Fibroblast of upper back skin (primary cell): Measurements from ENCODE around the gene CHST9.
"Not testable (repeated sequence)": the region's sequence is repeated elsewhere in the genome, so short reads cannot be mapped to it uniquely, and the experiment has no call there.

Experiments
- DNase-seq: peaks from one replicate; pipeline ENCODE4 v3.0.0-alpha.2; 2013

The CHST9 gene, protein sequence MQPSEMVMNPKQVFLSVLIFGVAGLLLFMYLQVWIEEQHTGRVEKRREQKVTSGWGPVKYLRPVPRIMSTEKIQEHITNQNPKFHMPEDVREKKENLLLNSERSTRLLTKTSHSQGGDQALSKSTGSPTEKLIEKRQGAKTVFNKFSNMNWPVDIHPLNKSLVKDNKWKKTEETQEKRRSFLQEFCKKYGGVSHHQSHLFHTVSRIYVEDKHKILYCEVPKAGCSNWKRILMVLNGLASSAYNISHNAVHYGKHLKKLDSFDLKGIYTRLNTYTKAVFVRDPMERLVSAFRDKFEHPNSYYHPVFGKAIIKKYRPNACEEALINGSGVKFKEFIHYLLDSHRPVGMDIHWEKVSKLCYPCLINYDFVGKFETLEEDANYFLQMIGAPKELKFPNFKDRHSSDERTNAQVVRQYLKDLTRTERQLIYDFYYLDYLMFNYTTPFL

DNA sequence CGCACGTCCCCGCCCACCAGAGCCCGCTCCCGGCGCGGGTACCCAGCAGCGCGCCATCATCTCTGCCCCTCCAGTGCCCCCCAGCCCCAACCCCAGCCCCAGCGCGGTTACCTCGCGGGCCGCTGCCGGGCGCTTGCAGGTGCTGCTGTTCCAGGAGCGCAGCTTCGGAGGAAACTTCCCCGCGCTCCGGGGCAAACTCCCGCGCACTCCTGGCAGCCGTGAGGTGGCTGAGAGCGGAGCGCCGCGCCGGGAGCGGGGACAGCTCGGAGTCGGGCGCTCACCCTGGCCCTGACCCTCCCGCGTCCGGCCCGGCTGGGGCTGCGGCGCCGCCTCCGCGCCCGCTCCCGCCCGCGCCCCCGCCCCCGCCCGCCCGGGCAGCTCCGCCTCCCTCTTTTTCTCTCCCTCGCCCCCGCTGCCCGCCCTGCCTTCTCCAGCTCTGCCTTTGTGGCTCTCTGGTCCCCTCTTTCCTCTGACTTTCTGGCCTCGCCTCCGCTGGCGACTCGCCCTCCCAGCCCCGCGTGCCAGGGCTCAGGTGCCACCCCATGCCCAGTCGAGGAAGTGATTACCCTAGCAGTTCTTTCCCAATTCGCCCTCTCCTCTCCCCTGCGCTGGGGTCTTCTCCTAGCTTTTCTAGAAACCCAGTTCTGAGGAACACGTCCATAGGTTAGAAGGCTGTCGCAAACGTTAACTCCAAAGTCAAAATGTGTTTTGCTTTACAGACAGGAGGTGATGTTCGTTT lies at the start of gene CHST9:
Gene CHST9, minus strand, starts transcription at position 284 of the 739 bp plus-strand sequence. CDS start 42,499 bp downstream, outside the sequence.
- DNase-seq: no peak

DNA sequence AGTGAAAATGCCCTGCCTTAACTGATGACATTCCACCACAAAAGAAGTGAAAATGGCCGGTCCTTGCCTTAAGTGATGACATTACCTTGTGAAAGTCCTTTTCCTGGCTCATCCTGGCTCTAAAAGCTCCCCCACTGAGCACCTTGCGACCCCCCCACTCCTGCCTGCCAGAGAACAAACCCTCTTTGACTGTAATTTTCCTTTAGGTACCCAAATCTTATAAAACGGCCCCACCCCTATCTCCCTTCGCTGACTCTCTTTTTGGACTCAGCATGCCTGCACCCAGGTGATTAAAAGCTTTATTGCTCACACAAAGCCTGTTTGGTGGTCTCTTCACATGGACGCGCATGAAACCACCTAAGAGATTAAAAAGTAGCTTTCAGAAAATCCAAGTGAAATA lies 47.2 kb upstream of the CHST9 start:
- DNase-seq: not testable (repeated sequence)

DNA sequence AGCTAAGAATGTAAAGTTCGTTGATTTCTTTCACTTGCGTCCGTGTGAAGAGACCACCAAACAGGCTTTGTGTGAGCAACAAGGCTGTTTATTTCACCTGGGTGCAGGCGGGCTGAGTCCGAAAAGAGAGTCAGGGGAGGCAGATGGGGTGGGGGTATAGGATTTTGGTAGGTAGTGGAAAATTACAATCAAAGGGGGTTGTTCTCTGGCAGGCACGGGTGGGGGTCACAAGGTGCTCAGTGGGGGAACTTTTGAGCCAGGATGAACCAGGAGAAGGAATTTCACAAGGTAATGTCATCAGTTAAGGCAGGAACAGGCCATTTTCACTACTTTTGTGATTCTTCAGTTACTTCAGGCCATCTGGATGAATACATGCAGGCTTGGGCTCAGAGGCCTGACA lies 46.6 kb upstream of the CHST9 start:
- DNase-seq: not testable (repeated sequence)

DNA sequence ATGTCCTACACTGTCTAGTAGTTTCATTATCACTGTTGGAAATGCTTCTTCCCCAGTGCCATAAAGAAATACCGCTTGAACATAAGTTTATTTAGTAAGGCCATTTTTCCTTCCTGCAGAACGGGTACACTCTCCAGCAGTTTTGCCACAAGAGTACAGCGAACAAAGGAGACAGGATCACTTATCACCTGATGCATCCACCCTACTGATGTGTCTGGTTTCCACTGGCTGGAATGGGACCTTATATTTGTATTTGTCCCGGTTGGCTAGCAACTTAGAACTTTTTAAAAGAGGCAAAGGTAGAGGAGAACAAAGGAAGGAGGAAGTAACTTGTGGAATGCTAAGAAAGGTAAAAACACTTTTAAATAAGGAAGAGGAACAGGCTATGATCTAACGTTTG lies 46.1 kb upstream of the CHST9 start:
- not testable (repeated sequence) for DNase-seq

DNA sequence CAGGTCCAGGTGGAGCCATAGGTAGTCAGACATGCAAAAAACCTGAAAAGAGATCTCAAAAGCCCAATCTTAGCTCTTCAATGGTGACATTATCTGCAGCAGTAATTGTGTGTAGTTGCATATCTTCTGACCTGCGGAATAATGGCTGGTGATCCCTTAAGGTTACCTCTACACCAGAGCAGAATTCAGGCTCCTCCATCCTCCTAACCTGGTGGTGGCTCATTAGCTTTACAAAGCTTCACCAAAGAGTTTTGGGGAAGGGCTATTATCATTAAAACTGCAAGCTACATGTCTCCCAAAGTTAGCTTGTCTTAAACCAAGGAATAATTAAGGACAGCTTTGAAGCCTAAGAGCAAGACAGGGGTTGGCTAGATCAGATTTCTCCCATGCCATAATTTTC lies 42.6 kb upstream of the CHST9 start:
- DNase-seq: no peak

DNA sequence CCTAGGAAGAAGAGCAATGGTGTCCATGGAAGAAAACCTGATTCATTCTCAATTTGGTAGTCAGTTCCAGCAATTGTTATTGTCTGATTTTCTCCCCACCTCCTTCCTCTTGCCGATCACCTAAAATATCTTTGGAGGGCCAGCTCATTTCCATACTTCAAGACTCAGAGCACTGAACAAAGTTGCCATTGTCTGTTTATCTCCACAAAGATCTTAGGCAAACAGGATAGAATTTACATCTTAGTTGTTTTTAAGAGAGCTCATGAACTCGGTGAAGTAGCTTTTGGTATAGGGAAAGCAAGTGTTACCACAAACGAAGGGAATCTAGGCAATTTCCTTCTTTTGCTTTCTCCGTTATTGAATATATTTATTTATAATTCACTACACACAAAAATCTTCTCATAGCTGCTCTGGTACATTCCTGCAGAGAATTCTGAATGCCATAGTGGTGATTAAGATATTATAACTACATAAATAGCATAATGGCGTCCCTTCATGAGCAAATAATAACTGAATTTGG lies 41.5 kb upstream of the CHST9 start:
- DNase-seq: no peak

DNA sequence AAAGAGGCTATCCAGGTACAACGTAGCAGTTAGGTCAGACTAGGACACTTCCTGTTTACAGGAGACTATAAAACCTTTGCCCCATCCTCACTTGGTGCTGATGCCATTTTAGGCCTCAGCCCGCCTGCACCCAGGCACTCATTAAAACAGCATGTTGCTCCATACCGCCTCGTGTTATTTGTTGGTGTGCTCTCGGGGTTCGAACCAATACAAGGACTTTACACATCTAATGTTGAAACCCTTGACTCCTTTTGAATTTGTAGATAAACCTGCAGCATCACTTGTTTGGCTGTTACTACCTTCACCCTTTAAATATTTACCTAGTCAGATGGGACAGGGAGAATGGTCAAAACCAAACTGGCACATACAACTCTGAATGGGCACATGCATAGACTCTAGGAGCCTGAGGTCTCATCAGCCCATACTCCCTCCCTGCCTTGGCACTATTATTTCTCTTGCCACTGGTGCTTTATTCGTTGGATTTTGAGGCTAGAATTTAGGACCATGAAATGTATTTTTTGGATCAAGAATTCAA lies 40.9 kb upstream of the CHST9 start:
- DNase-seq: no peak

DNA sequence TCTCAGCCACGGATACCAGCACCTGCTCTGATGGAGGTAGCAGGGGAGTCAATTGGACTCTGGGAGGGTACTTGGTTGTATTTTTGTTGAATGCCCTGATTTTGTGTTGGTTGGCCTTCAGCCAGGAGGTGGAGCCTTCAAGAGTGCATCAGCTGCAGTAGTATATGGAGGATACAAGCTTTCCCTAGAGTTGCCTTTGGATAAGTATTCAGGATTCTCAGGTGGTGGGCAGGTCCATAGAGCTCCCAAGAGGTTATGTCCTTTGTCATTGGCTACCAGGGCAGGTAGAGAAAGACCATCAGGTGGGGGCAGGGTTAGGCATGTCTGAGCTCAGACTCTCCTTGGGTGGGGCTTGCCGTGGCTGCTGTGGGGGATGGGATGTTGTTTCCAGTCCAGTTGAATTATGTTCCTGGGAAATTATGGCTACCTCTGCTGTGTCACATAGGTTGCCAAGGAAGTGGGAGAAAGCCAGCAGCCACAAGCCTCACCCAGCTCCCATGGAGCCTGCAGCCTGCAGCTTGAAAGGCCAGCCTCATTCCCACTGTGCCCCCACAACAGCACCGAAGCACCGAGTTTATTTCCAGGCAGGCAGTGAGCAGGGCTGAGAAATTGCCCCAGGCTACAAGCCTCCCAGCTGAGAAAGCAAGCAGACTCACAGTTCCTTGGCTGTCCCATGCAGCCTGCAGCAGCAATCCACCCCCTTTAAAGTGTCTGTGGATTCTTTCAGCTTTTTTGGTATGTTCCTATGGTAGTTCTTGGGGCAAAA lies 38.6 kb upstream of the CHST9 start:
- DNase-seq: no peak

DNA sequence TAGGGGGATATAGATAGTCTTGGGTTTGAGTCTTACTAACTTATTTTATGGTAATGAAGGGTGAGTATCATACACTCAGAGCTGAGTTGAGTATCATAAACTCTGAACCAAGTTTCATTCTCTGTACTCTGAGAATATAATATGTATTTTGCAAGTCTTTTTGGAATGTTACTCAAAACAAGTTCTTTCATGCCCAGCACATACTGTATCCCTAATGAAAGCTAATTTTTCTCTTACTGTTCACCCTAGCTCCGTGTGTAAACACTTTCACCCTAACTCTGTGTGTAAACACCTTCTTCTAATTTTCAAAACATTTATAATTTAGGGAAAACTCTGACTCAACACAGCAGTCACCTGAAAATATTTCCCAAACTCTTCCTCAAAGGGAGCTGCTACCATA lies 29.7 kb upstream of the CHST9 start:
- DNase-seq: no peak

DNA sequence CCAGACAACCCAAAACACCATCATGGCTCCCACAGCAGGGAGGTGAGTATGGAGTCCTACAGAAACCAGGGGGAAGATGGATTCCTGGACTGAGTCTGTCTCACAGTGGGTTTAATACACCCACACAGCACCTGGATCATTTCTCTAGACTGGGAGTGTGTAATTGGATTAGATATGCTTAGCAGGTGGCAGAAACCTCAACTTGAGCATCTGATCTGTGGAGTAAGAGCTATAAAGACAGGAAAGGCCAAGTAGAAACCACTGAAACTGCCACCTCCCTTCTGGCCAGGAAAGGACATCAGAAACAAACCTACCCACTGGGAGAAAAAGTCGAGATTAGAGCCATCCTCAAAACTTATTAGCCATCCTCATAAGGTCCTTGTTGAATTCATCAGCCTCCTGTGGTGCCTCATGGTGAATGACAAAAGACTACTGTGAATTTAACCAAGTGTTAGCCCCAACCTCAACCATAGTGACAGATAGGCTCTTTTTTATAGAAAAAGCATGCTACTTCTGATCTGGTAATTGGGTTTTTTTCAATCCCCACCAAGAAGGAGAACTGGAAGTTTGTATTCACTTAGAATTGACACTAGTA lies 28.1 kb upstream of the CHST9 start:
- no peak for DNase-seq

DNA sequence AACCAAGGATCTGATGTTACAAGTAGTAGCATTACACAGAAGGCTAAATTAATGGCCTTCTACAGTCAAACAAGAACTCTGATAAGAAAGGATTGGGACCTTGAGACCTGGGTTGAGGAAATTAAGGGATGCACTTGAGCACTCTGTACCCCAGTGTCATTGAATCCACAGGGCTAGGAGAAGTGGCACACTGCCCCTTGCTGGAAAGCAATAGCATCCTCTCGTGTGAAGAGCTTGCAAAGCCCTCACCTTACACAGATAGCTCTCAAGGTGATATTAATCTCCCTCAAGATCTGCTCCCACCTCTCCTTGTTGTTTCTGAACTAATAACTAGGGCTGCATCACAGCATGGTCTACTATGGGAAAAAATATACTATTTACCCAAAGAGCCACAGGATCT lies 26.5 kb upstream of the CHST9 start:
- no peak for DNase-seq

DNA sequence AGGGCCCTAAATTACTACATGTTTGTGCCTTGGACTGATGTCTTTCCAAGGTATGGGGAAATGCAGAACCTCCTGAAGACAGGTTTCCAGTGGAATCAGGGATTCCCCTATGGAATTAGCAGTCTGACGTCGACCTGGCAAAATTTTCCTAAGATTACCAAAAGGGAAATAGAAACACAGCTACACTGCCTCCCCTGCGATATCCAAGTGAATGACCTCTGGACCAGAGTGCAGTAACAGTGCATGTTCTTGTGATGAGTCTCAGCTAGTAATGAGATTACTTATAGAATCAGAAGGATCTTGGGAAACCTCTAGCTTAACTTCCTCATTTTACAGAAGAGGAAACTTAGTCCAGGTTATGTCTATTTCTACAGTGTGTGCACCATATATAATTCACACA lies 21.3 kb upstream of the CHST9 start:
- DNase-seq: peak; percentile 12

DNA sequence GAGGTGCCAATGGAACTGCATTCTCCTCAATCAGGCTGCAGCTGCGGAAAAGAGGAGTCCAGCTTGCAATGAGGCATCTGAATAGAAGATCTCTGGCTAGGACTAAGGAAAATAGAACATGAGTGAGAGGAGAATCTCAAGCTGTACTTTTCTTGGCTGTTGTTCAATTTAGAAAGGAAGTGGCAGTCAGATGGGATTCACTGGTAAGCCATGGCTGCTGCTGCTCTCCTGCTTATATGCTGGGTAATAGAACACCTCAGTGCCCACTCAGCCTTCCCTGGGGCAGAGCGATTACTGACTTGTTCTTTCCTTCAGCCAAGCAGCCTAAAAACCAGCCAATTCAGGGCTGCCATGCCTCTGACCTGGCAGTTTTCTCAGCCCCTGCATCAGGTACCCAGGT lies 17.6 kb upstream of the CHST9 start:
- DNase-seq: peak; percentile 3

DNA sequence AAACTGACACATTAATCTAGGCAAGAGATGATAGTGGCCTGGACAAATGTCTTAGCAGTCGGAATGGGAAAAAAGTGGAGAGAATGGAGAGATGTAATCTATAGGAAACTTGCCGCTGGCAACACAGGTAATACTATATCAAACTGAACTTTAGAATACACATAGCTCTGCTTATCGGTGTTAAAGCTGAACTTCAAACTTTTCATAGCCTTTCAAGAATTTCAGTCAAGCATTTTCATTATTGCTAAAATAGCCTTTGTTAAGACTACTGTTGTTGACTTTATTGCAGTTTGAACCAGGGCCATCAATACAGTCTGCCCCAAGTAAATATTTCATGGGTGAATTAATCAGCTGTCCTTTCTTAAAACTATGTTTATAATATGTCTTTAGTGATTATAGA lies 12.9 kb upstream of the CHST9 start:
- DNase-seq: no peak

DNA sequence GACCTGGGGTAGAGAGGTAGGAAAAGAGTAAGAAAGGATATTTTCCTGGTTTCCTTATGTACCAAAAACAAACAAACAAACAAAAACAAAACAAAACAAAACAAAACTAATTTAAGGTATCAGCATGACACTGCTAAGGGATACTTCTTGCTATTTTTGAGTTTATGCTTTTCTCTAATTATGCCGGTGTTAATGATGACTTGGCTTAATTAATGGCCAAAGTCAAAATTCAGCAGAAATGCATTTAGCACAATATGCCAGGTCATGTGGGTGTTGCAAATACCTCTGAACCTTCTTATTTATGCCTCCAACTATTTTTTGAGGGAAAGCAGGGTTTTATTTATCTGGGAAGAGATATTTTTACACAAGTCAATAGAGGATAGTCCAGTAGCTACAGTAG lies 3.2 kb upstream of the CHST9 start:
- DNase-seq: no peak

DNA sequence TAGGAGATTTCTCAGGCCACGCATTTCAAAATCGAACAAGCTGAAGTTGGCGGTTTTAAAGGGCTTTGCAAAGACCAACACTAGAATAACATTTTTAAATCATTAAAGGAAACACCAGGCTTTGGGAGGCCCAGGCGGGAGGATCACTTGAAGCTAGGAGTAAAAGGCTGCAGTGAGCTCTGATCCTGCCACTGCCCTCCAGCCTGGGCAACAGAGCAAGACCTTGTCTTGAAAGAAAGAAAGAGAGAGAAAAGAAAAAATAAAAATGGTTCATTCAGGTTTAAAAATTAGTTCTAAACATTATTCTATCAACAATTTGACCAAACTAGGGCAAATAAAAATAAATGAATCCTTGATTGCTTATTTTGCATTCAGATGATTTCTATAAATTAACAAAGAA lies 789 bp upstream of the CHST9 start:
- no peak for DNase-seq

DNA sequence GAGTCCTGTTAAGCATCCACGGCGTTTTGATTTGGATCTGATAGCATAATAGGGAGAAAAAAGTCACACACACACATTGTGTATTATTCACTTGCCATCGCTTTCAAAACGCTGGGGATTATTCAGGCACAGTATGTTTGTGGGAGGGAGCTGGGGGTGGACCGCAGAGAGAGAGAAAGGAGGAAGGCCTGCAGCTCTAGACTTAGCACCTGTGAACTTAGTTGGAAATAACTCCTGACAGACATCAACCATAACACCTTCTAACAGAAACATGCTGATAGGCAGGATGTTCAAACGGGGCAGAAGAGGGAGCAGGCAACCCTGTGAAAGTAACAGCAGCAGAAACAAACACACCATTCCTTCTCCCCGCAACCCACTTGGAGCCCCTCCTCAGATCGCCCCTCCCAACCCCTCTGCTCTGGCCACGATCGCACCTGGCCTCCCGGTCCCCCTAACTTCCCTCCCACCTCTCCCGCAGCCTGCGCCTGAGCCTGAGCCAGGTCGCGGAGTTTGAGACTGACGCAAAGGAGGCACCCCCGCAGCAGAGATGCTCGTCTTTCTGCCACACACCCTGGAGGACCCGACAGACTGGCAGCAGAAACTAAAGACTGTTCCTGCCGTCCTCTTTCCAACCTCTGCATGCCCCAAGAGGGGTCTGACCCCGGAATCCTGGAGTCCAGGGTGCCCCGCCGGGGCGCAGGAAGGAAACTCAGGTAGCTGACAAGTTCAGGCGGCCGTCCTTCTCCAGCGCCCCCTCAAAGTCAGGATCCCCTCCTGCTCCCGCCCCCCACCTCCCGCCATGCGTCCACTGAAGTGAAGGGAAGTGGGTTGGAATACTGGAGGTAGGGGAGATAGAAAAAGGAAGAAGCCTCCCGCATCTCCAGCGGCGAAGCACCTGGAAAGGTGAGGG lies 738 bp downstream of the CHST9 start:
- no peak for DNase-seq

DNA sequence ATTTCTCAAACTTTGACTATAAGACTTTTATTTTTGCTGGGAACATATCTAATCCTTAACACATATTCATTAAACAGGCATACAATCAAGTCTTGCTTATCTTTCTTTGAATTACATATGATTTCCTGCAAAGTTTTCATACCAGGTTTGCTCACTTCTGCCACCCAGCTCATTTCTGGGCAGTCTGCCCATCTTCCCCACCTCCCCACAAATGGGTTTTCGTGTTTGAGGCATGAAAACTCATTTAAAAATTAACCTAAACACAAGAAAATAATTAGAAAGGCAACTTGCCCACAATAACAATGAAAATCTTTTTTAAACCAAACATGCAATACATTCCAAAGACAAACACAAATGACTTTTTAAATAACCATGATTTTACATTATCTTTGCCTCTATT lies 3.4 kb downstream of the CHST9 start:
- no peak for DNase-seq

DNA sequence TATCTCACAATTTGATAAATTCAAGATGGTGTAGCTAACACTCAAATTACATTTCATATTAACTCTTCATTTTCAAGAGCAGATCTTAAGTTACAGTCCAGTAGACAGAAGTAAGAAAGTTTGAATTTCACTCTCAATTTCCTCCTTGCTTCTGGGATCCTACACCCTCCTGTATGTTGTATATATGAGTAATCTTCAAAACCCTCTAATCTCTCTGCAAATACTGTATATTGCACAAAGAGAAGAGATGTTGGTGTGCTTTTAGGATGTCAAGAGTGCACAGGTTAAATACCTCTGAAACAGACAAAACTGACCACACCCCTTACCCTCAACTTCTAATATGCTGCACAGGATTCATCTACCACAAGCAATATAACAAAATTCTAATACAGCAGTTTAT lies 6.7 kb downstream of the CHST9 start:
- DNase-seq: no peak

DNA sequence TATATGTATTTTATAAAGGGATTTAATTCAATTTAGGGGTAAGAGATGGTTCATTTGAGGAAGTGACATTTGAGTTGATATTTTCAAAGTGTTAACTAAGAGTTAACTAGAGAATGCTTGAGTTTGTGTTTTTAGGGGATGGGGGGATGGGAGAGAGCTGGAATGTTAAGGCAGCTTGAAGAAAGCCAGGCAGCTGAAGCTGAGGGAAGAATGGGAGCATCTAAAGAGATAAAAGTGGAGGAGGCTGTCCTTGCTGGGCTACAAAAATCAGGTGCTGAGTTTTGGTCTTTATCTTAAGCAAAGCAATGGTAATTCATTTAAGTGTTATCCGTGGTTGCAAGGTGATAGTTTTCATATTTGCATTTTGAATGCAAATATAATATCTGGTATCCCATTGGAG lies 9.2 kb downstream of the CHST9 start:
- DNase-seq: no peak

DNA sequence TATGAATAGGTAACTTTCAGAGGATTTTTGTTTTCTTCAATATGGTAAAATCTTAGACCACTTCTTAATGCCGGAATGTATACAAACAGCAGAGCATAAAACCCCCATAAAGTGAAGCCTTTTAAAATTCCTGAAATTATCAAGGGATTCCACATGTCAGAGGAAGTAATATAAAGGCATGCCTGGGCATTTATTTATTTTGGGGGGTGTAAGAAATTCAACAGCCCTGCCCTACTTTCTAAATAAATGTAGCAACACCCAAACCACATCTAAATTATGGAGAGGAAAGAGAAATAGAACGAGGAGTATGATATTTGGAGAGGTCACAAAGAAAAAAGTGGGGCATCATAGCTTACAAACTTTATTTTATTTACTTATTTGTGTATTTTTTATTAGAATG lies 9.9 kb downstream of the CHST9 start:
- no peak for DNase-seq

DNA sequence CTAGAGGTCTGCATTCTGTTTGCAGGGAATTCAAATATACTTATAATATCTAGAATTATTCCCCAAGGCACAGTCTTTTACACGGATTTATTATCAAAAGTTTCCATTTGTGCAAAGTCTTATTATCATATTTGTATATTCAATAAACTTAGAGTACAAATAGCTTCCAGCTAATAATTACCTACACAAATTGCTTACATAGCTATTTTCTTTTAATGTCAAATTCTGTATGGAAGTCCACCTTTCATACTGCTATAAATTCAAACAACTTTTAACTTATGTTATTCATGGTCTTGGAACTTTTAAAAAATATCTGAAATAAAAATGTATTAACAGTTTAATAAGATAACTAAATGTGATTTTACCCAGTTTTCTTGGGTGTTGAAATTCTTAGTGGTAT lies 13.1 kb downstream of the CHST9 start:
- no peak for DNase-seq
